ENCODE data around the gene STXBP2. TPM values are rescaled to one million over a fixed set of nuclear protein-coding genes. Genes with fewer than 3 reads are reported as not detected.

STXBP2 gene
- total RNA-seq, 1 experiment from 2014 or later, result 92.5 TPM

DNA sequence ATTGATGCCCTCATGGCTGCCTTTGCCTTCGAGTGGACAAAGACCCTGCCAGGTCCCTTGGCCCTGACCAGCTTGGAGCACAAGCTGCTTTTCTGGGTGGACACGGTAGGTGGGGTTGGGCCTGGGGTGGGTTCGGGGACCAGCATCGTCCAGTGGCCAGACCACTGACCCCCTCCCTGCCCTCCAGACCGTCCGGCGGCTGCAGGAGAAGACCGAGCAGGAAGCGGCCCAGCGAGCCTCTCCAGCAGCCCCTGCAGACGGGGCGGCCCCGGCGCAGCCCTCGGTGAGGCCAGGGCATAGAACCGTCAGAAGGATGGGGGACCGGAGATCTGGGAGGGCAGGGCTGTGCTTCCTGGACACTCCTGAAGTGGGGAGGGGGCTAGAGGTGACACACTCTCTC is 30.6 kb upstream of the STXBP2 start:
- Mint-ChIP-seq H3K36me3 (ENCODE audit: insufficient read depth in 1 of 3, low read depth in 3 of 3) (peaks cover 12 to 33% (median 33%) of the 10 kb centered on the region in 3 experiments), H3K9me3 (peaks cover 0 to 2% of the 10 kb centered on the region in 2 experiments; a peak in 1 of 5 replicates), H3K4me1 (peaks cover 5 to 23% of the 10 kb centered on the region in 2 experiments), H3K27ac (no peak overlapping the region), H3K27me3 (ENCODE audit: low read depth) (peaks cover 1% of the 10 kb centered on the region; the same call in 1 of the 2 replicates), H3K4me3 (no peak overlapping the region)
- no peak overlapping the region for H3K27ac ChIP-seq (ENCODE audit: insufficient read length, low read depth, low read length)
- H4K8ac ChIP-seq (replicated peaks; ENCODE audit: insufficient read length, low read depth, low read length), result no peak overlapping the region
- H2BK12ac ChIP-seq (ENCODE audit: insufficient read length, low read depth, low read length), result no peak overlapping the region
- WGBS (ENCODE audit: extremely low coverage, insufficient read length, low lambda C conversion rate), result no CpG with 5 or more reads among the region's 17 CpGs
- H3K4ac ChIP-seq (ENCODE audit: low read depth, low read length), result no peak overlapping the region
- TF ChIP-seq, protein P1, sequence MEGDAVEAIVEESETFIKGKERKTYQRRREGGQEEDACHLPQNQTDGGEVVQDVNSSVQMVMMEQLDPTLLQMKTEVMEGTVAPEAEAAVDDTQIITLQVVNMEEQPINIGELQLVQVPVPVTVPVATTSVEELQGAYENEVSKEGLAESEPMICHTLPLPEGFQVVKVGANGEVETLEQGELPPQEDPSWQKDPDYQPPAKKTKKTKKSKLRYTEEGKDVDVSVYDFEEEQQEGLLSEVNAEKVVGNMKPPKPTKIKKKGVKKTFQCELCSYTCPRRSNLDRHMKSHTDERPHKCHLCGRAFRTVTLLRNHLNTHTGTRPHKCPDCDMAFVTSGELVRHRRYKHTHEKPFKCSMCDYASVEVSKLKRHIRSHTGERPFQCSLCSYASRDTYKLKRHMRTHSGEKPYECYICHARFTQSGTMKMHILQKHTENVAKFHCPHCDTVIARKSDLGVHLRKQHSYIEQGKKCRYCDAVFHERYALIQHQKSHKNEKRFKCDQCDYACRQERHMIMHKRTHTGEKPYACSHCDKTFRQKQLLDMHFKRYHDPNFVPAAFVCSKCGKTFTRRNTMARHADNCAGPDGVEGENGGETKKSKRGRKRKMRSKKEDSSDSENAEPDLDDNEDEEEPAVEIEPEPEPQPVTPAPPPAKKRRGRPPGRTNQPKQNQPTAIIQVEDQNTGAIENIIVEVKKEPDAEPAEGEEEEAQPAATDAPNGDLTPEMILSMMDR (conservative IDR thresholded peaks at IDR 0.05), result no peak
- no peak overlapping the region for H3K56ac ChIP-seq (ENCODE audit: insufficient read length, low read depth, low read length)
- no peak overlapping the region for H3T11ph ChIP-seq (ENCODE audit: low read length)
- H3K18ac ChIP-seq (ENCODE audit: insufficient read length, low read depth, low read length), result no peak overlapping the region
- no peak overlapping the region for H2AK5ac ChIP-seq (ENCODE audit: insufficient read length, low read length)
- no peak overlapping the region for H3K14ac ChIP-seq (ENCODE audit: insufficient read depth, low read length)
- H3K9ac ChIP-seq (ENCODE audit: extremely low read depth, insufficient read length, low read length), result no peak overlapping the region
- no peak overlapping the region for H4K91ac ChIP-seq (ENCODE audit: insufficient read length, low read depth, low read length)
- no peak overlapping the region for H4K5ac ChIP-seq (ENCODE audit: insufficient read length, low read depth, low read length)
- H3K23ac ChIP-seq (ENCODE audit: insufficient read length, low read depth, low read length), result no peak overlapping the region
- H3K27me3 ChIP-seq (ENCODE audit: insufficient read depth, low read length), result no peaks in the 10 kb centered on the region
- H3K79me2 ChIP-seq (ENCODE audit: insufficient read depth, low read length), result no peaks in the 10 kb centered on the region
- no peaks in the 10 kb centered on the region for H4K20me1 ChIP-seq (ENCODE audit: control insufficient read depth, insufficient read depth, insufficient read length)
- H2BK5ac ChIP-seq (ENCODE audit: insufficient read length, low read length), result no peak overlapping the region
- DNase-seq, result no peak
- no peaks in the 10 kb centered on the region for H3K9me3 ChIP-seq (ENCODE audit: control insufficient read depth, low read depth, low read length)
- H2AFZ ChIP-seq (ENCODE audit: low read length), result no peak overlapping the region
- H2BK20ac ChIP-seq (ENCODE audit: low read depth, low read length, poor library complexity, severe bottlenecking), result no peak overlapping the region
- H3K4me1 ChIP-seq (ENCODE audit: insufficient read depth, low read length), result no peaks in the 10 kb centered on the region; the same call in 1 of the 2 replicates
- no peak overlapping the region for H2BK15ac ChIP-seq (ENCODE audit: low read depth, low read length)
- H3K79me1 ChIP-seq (ENCODE audit: insufficient read depth, low read depth, low read length, poor library complexity, severe bottlenecking), result peaks cover 5% of the 10 kb centered on the region
- no peak overlapping the region for H3K4me2 ChIP-seq (ENCODE audit: insufficient read depth, insufficient read length, low read length)
- no peaks in the 10 kb centered on the region for H3K23me2 ChIP-seq (ENCODE audit: insufficient read length, low read depth, low read length, poor library complexity, severe bottlenecking)
- no peak overlapping the region for H2BK120ac ChIP-seq (ENCODE audit: low read depth, low read length, poor library complexity, severe bottlenecking)
